ENCODE measurements around the gene PRICKLE4. TPM values are rescaled to one million over a fixed set of nuclear protein-coding genes. Genes with fewer than 3 reads are reported as not detected.

The PRICKLE4 gene
- total and polyA plus RNA-seq, 2 of the 13 experiments (the other 11 are each of a cell fraction or from before 2014, with no cell fraction given) = 0.92 to 1.2 TPM

- TF ChIP-seq PRDM10 (CRISPR knock-in tag; IDR thresholded peaks at IDR 0.05; ENCODE audit: low read depth) (no peak; the same call in 1 of the 2 replicates), CCDC6 (CRISPR knock-in tag; IDR thresholded peaks at IDR 0.05) (peak; percentile 78; the same call in 1 of the 2 replicates), PITX1 (CRISPR knock-in tag; IDR thresholded peaks at IDR 0.05) (0 out of 2 replicates have a peak, but pooled peaks have one; percentile 28), ZBTB39 (CRISPR knock-in tag; IDR thresholded peaks at IDR 0.05) (0 out of 2 replicates have a peak, but pooled peaks have one; percentile 23), PLSCR1 (CRISPR knock-in tag; IDR thresholded peaks at IDR 0.05; ENCODE audit: borderline replicate concordance) (no peak), ZNF33A (CRISPR knock-in tag; IDR thresholded peaks at IDR 0.05; ENCODE audit: borderline replicate concordance) (no peak), ZNF260 (CRISPR knock-in tag; IDR thresholded peaks at IDR 0.05; ENCODE audit: borderline replicate concordance, low read depth) (no peak), KIAA2018 (CRISPR knock-in tag; IDR thresholded peaks at IDR 0.05; ENCODE audit: borderline replicate concordance) (no peak), RAD21 (CRISPR knock-in tag; IDR thresholded peaks at IDR 0.05) (no peak), NONO (IDR thresholded peaks at IDR 0.05) (no peak), NONO (CRISPR knock-in tag; conservative IDR thresholded peaks at IDR 0.05) (no peak; the same call in 1 of the 2 replicates), ATF1 (CRISPR knock-in tag; IDR thresholded peaks at IDR 0.05) (no peak), RXRA (CRISPR knock-in tag; IDR thresholded peaks at IDR 0.05) (peak; percentile 47)
These were observed 45.7 kb upstream of the PRICKLE4 start (continued) for GRCh38 chr6:41734666-41735426.

Measured in HepG2 (cell line).